Stimulated activated CD8-positive, alpha-beta memory T cell treated with anti-CD3 and anti-CD28 coated beads, Interleukin-4, amount 100 ng/mL, for 1 hour (primary cell): ENCODE data around the gene HARS1.
"Not testable (repeated sequence)": the region's sequence is repeated elsewhere in the genome, so short reads cannot be mapped to it uniquely, and the experiment has no call there.

ENCODE experiments used
- DNase-seq, 2 donors: peaks; one replicate each; pipeline ENCODE4 v3.0.0-alpha.2; 2020; ENCODE audit warnings: low read depth in 2 of 2, low spot score in 1 of 2

Gene HARS1, protein sequence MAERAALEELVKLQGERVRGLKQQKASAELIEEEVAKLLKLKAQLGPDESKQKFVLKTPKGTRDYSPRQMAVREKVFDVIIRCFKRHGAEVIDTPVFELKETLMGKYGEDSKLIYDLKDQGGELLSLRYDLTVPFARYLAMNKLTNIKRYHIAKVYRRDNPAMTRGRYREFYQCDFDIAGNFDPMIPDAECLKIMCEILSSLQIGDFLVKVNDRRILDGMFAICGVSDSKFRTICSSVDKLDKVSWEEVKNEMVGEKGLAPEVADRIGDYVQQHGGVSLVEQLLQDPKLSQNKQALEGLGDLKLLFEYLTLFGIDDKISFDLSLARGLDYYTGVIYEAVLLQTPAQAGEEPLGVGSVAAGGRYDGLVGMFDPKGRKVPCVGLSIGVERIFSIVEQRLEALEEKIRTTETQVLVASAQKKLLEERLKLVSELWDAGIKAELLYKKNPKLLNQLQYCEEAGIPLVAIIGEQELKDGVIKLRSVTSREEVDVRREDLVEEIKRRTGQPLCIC

DNA sequence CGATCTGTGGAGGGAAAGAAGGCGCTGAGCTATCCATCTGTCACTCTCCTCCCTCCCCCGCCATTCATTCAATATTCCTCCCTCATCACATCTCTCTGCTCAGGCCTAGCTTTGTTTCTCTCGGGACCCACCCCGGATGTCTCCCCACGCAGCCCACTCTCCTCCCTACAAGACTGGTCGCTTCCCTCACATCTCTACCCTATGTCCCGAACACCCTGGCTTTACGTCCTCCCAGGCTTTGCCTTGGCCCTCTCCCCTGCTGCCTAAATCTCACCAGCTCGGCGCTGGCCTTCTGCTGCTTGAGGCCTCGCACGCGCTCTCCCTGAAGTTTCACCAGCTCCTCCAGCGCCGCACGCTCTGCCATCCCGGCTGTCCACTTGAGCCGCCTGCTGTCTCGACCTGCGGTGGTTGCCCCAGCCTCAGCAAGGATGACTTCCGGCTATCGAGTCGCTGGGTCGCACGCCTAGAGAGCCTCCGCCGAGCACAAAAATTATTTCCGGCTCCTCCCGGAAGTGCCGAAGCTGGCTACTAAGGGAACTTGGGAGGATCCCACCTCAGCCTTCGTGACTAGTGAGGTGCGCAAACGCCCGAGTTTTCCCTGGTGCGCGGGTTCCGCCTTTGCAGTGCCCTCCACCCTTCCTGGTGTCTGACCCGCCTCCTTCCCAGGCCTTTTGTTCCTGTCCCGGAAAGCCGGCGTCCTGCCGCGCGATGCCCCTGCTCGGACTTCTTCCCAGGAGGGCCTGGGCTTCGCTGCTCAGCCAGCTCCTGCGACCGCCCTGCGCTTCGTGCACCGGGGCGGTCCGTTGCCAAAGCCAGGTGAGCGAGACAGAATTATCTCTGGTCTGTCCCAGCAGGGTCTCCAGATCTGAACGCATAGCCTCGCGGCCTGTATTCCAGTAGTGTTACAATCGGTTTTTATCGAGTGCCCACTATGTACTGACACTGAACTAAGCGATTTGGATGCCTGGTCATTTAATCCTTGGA is at the start of gene HARS1, which contains the start of gene HARS2:
TSS of gene HARS1 (minus strand) at position 430 of the 984 bp plus-strand sequence. CDS start at position 364, 66 bp downstream.
TSS of gene HARS2 (plus strand) at position 515 of the 984 bp plus-strand sequence. CDS start at position 709, 194 bp downstream.
- DNase-seq: peak; percentile 64 to 76

DNA sequence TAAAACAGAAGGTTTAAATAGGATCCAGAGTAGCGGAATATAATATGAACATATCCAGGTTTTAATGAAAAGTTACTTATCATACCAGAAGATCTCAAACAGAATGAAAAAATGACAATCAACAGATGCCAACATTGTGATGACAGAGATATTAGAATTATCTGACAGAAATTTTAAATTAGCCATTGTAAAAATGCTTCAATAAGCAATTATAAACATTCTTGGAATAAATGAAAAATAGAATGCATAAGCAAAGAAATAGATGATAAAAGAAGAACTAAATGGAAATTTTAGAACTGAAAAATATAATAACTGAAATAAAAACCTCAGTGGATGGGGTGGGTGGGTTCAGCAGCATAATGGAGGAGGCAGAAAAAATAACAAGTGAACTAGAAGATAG is 46.3 kb upstream of the HARS1 start:
- no peak for DNase-seq

DNA sequence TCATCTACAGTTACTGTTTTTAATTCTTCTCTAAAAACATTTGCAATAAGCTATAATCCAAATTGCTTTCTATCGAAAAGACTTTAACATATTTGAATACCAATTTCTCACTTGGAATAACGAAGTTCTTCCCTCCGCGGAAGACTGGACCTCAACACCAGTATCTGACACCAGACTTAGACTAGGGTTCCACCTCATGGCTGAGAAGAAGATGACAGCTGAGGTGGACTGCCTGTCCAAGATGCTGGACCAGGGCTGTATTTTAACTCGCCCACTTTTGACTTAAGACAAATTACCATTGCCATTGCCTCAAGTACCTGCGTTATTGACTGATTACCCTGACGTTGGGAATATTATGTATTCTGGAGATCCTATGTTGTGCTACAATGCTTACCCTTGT is 43.2 kb upstream of the HARS1 start:
- DNase-seq: no peak

DNA sequence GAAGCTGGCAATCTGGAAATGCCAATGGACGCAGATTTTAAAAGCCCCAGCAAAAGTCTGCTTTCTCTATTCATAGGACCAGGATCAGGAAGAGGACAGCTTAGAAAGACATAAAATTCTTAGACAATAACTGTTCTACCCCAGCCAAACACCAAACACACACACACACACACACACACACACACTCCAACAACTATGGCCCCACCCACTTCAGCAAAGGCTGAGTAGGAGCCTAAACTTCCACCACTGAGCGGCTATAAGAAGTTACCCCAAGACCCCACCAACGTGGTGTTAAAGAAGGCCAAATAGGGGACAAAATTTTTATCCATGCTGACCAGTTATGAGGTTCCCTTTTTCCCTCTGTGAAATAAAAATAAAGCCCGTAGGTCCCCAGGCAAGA is 41.9 kb upstream of the HARS1 start:
- DNase-seq: no peak

DNA sequence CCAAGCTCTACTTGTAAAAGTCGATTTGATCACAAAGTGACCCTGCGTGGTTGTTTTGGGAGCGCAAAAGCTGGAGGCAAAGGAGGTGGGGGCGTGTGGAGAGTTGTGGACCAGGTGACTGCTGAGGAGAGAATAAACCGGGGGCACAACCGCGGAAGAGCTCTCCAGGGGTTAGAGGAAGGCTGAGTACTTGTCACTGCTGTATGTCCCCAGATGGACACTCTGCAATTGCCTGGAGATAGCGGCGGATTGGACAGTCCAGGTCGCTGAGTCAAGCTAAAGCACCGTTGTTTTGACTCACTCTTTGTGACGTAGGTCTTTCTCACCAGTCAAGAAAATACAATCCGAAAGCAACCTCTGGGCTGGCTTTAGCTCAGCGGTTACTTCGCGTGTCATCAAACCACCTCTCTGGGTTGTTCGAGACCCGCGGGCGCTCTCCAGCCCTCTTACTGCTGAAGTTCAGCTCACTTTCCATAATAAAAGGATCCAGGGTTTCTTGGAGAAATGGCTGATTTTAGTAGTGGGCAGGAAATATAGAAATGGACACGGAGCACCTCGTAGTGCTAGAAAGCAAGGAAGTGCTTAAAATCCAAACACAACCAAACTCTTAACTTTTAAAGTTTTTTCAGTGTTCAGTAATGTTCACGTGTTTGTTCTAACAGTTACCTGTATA is 34.8 kb upstream of the HARS1 start:
- DNase-seq: peak; percentile 26 to 38

DNA sequence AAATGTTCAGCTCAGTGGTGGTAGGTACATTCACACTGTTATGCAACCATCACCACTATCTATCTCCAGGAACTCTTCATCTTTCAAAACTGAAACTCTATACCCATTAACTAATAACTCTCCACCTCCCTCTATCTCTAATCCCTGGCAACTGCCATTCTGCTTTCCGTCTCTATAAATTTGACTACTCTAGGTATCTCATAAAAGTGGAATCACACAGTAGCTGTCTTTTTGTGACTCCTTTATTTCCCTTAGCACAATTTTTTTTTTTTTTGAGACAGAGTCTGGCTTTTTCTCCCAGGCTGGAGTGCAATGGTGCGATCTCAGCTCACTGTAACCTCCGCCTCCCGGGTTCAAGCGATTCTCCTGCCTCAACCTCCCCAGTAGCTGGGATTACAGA is 30.2 kb upstream of the HARS1 start:
- DNase-seq: not testable (repeated sequence)

DNA sequence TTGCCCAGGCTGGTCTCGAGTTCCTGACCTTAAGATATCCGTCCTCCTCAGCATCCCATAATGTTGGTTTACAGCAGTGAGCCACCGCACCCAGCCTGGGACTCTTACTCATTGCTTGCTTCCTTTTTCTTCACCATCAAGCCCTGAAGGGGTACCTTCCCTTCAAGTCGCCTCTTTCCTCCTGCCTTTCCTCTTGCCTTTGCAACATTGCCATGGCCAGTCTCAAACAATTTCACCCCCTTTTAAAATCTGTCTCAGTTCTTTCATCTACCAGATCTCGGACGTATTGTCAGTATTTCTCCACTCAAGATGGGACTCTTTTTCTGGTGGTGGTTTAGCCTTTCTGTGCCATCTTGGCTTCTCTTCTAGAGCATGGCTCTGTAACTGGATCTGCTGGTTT is 29.6 kb upstream of the HARS1 start:
- not testable (repeated sequence) for DNase-seq

DNA sequence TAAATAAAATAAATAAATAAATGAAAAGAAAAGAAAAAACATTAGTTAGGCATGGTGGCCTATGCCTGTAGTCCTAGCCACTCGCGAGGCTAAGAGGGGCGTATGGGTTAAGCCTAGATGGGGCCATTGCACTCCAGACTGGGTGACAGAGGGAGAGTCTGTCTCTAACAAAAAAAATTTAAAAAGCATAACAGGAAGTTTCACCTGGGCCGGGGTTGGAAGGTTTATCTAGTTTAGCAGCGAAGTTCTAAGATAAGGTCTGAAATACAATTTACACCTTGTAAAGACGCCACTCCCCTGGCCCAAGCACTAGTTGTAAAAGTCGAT is 27.1 kb upstream of the HARS1 start:
- DNase-seq: no peak

DNA sequence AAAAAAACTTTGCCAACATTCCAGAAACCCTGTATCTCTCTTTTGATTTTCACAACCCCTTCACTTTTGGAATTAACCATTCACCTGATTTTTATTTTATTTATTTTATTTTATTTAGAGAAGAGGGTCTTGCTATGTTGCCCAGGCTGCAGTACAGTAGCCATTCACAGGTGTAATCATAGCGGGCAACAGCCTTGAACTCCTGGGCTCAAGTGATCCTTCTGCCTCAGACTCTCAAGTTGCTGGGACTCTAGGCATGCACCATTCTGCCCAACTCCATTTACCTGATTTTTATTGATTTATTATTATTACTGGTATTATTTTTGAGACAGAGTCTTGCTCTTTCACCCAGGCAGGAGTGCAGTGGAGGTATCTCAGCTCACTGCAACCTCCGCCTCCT is 25.1 kb upstream of the HARS1 start:
- DNase-seq: not testable (repeated sequence)

DNA sequence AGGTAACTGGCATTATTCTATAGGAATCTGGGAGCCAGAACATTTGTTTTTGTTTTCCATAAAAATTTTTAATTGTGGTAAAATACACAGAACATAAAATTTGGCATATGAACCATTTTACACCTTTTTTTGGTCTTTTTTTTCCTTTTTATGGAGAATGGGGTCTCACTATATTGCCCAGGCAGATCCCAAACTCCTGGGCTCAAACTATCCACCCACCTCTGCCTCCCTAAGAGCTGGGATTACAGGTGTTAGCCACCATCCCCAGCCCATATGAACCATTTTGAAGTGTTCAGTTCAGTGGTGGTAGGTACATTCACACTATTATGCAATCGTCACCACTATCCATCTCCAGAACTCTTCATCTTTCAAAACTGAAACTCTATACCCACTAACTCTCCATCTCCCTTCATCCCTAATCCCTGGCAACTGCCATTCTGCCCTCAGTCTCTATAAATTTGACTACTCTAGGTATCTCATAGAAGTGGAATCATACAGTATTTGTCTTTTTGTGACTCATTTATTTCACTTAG is 22.5 kb upstream of the HARS1 start:
- DNase-seq: no peak

DNA sequence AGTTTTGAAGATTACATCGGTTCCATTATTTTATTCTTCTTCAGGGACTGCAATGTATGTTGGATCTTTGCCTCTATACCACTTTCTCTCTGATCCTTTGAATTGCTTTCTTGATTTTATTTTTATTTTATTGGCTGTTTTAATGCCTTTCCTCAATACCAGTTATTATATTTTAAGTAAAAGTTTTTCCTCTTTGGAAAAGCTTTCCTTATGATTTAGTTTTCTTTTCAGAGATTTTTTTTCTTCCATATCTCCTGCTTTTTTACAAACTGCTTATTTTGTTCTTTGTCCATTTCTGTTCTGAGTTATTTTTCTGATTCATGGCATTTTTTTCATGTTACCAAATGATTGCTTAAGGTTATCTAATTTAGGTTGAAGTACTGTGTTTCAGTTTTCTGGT is 20.6 kb upstream of the HARS1 start:
- no peak for DNase-seq

DNA sequence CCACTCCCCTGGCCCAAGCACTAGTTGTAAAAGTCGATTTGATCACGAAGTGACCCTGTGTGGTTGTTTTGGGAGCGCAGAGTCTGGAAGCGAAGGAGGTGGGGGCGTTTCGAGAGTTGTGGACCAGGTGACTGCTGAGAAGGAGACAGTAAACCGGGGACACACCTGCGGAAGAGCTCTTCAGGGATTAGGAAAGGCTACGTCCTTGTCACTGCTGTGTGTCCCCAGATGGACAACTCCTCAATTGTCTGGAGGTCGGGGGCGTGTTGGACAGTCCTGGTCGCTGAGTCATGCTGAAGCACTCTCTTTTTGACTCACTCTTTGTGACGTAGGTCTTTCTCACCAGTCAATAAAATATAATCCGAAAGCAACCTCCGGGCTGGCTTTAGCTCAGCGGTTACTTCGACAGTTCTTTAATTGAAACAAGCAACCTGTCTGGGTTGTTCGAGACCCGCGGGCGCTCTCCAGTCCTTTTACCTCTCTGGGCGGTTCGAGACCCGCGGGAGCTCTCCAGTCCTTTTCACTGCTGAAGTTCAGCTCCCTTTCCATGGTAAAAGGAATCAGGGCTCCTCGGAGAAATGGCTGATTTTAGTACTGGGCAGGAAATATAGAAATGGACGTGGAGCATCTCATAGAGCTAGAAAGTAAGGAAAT is 19.9 kb upstream of the HARS1 start:
- peak; percentile 79 to 80 for DNase-seq

DNA sequence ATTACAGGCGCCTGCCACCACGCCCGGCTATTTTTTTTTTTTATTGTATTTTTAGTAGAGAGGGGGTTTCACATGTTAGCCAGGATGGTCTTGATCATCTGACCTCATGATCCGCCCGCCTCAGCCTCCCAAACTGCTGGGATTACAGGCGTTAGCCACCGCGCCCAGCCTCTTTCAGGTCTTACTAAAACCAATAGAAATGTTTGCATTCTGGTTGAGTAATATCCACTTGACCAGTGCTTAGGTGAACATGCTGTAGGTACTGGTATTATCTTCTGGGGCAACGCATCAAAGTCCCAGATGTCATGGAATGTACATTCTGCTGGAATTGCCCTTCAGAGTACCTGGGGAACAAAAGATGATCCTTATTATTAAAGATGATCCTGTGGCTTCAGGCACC is 17.6 kb upstream of the HARS1 start:
- DNase-seq: not testable (repeated sequence)

DNA sequence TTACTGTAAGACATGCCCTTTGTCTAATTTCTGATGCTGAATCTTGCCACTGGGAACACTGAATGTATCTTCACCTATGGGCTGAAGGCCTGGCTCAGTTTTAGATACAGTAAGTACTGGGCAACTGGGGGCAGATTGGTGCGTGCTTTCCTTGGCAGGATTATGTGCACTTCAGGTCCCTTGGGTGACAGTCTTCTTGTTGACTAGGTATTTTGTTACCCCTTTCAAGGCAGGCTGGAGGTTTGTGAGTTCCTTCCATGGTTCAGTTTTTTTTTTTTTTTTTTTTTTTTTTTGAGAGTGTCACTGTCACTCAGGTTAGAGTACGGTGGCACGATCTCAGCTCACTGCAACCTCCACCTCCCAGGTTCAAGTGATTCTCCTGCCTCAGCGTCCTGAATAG is 16.6 kb upstream of the HARS1 start:
- DNase-seq: no peak

DNA sequence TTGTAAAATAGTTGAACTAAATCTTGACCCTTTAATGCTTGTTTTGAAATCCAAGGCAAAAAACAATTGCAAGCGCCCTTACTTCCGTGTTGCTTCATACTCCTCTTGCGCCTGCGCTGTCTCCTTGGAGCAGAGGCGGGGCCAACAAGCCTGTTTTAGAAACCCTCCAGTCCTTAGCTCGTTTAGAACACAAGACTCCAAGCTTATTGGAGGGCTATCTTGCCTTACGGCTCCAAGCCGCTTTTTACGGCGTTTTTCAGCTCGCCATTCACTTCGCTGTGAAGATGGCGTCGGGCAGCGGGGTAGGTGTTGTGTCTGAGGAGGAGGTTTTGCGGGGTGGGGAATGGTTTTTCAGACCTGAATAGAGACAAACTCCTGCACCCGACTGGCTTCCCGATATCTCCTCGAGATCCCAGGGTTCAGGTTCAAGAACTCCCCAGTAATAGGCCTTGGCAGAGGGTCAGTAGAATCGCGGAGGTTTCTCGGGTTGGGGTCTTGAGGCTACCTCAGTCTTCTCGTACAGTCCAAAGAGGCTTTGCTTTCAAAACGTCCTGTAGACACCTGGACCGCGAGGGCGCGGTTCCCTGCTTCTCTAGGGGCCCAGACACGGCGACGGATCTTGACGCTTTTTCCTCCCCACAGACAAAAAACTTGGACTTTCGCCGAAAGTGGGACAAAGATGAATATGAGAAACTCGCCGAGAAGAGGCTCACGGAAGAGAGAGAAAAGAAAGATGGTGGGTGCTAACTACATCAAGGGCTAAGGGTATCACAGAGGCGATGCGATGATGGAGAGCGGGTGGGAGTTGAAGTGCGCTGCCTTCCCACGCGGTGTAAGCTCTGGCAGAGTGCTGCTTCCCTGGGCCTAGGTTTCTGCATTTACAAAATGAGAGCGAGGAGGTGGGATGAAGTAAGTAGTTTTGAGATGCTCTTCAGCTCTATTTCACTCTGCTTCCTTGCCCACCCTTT is 9.3 kb upstream of the HARS1 start, which contains the start of gene ZMAT2:
TSS of gene ZMAT2 (plus strand) at position 271 of the 968 bp plus-strand sequence. CDS start at position 285, 14 bp downstream.
- peak; percentile 72 to 87 for DNase-seq

DNA sequence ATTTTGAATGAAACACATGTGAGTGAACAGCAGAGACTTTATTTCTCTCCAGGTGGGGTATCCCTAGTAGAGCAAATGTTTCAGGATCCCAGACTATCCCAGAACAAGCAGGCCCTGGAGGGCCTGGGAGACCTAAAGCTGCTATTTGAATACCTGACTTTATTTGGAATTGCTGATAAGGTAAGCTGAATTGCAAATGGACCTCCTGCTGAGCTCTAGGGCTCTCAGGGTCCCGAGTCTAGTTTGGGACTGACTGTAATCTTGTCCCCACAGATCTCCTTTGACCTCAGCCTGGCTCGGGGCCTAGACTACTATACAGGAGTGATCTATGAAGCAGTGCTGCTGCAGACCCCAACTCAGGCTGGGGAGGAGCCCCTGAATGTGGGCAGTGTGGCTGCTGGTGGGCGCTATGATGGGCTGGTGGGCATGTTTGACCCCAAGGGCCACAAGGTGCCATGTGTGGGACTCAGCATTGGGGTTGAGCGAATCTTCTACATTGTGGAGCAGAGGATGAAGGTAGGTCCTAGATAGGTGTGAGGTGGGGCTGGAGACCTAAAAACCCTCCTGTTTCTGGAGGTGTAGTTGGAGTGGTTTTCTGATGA is 5.8 kb upstream of the HARS1 start:
- DNase-seq: no peak

DNA sequence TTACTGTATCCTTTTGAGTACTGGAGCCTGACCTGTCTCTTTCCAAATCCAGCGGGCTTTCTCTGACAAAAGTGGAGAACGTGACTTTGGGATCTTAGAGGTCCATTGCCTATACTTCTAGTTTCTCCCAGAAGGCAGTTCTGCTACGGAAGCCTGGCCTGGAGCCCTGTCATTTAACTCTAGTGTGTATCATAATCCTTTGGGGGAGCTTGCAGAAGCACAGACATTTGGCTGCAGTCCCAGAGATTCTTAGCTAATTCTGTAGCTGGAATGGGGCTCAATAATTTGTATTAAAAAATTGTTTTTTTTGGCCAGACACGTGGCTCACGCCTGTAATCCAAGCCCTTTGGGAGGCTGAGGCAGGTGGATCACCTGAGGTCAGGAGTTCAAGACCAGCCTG is 3.1 kb upstream of the HARS1 start:
- no peak for DNase-seq

DNA sequence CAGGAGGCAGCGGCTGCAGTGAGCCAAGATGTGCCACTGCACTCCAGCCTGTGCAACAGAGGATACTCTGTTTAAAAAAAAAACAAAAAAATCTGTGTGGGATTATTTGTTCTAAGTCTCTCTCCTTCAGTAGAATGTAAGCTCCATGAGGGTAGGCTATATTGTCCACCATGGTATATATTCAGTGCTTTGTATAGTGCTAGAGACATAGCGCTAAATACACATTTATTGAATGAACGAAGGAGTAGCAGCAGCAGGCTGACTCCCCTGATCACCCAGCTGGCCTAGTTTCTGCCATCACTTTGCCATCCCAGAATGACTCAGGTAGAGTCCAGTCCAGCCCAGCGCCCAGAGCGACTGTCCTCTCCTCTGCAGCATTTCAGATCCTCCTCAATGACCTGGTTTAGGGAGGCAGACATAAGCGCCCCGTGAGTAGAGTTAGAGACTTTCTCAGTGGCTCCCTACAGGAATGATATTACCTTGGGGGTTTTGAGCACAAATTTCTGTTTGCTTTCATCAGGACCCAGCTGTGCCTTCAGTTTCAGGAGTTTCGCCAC is 716 bp downstream of the HARS1 start:
- DNase-seq: no peak
